HG03521 (cell line): ENCODE results near the gene MT1F.
"Not testable (repeated sequence)": the region's sequence is repeated elsewhere in the genome, so short reads cannot be mapped to it uniquely, and the experiment has no call there.

Experiments
- ATAC-seq: cut with Tn5 transposase; IDR thresholded peaks from one replicate; pipeline ENCODE4 v1.9.1; 2021; ENCODE audit warnings: mild to moderate bottlenecking, moderate library complexity; ENCODE audit not compliant: unreplicated experiment

The MT1F gene

GRCh38 chr16:56657555-56658326, at the start of gene MT1F:
MT1F (plus strand) TSS chr16:56657959; CDS start chr16:56658059, 100 bp downstream.
- no peak for ATAC-seq

GRCh38 chr16:56608043-56608875, 49.5 kb upstream of the MT1F start, which contains the start of gene MT2A:
MT2A (plus strand) TSS chr16:56608584; CDS start chr16:56608656, 72 bp downstream.
- peak; percentile 87 for ATAC-seq

GRCh38 chr16:56608876-56609462, 48.8 kb upstream of the MT1F start:
- ATAC-seq = no peak

- ATAC-seq = no peak
Measured at GRCh38 chr16:56609463-56609921, 48.3 kb upstream of the MT1F start.

GRCh38 chr16:56610017-56610608, 47.6 kb upstream of the MT1F start:
- no peak for ATAC-seq

- ATAC-seq = no peak
Measured at GRCh38 chr16:56610609-56611111, 47.1 kb upstream of the MT1F start.

- ATAC-seq = no peak
Measured at GRCh38 chr16:56611281-56611833, 46.4 kb upstream of the MT1F start.

GRCh38 chr16:56613706-56614105, 44.1 kb upstream of the MT1F start:
- no peak for ATAC-seq

GRCh38 chr16:56614549-56614991, 43.2 kb upstream of the MT1F start:
- ATAC-seq = no peak

- ATAC-seq = no peak
Measured at GRCh38 chr16:56615353-56615752, 42.4 kb upstream of the MT1F start.

- no peak for ATAC-seq
Measured at GRCh38 chr16:56616608-56617211, 41.0 kb upstream of the MT1F start.

GRCh38 chr16:56617212-56618085, 40.3 kb upstream of the MT1F start:
- no peak for ATAC-seq

- ATAC-seq = no peak
Measured at GRCh38 chr16:56618138-56618537, 39.6 kb upstream of the MT1F start.

GRCh38 chr16:56620339-56620897, 37.3 kb upstream of the MT1F start:
- ATAC-seq = no peak

- not testable (repeated sequence) for ATAC-seq
Measured at GRCh38 chr16:56621665-56622445, 35.9 kb upstream of the MT1F start.

- ATAC-seq = not testable (repeated sequence)
Measured at GRCh38 chr16:56623184-56623583, 34.6 kb upstream of the MT1F start.

GRCh38 chr16:56623637-56624036, 34.1 kb upstream of the MT1F start:
- no peak for ATAC-seq
